NT2/D1 (cell line): ENCODE data around the gene CCDC172.

ENCODE experiments used
- SUZ12 ChIP-seq: IDR thresholded peaks from 2 replicates; pipeline ENCODE4 v1.6.1; 2011; ENCODE audit not compliant: insufficient read length, insufficient read depth; ENCODE audit errors: extremely low read depth
- ZNF274 ChIP-seq: IDR thresholded peaks from 2 replicates; pipeline ENCODE4 v1.6.1; 2011; ENCODE audit warnings: mild to moderate bottlenecking, low read depth, low read length

GRCh38 chr10:116408719-116409118 lies 84.5 kb downstream of the CCDC172 start:
- TF ChIP-seq ZNF274 (no peak), SUZ12 (no peak)
